Chondrocyte (in vitro differentiated cells): ENCODE results near the gene RLIM. TPM values are rescaled to one million over a fixed set of nuclear protein-coding genes. Genes with fewer than 3 reads are reported as not detected.

Source experiments
- DNase-seq: peaks from one replicate; pipeline ENCODE4 v3.0.0; 2021; ENCODE audit warnings: mixed read lengths, low spot score
- H3K27ac Mint-ChIP-seq: one replicate; pipeline ENCODE4 v1.8.0; 2021; ENCODE audit warnings: mild to moderate bottlenecking, moderate library complexity, mixed read lengths; ENCODE audit not compliant: unreplicated experiment
- H3K27me3 Mint-ChIP-seq: 2 replicates; pipeline ENCODE4 v1.8.0; 2021; ENCODE audit warnings: low read depth, mixed read lengths
- H3K36me3 Mint-ChIP-seq: 2 replicates; pipeline ENCODE4 v1.8.0; 2021; ENCODE audit warnings: low read depth, mixed read lengths
- H3K4me1 Mint-ChIP-seq: 2 replicates; pipeline ENCODE4 v1.8.0; 2021; ENCODE audit warnings: low read depth, mild to moderate bottlenecking, mixed read lengths
- H3K4me3 Mint-ChIP-seq: one replicate; pipeline ENCODE4 v1.8.0; 2021; ENCODE audit warnings: mild to moderate bottlenecking, moderate library complexity, mixed read lengths; ENCODE audit not compliant: unreplicated experiment
- H3K9me3 Mint-ChIP-seq: 2 replicates; pipeline ENCODE4 v1.8.0; 2021; ENCODE audit warnings: low read depth, mixed read lengths
- total RNA-seq: library from RNA; stranded (reverse); gene quantifications from 3 replicates; pipeline ENCODE4 v1.2.1, GENCODE V29; 2021
- TF ChIP-seq, protein P1 (sequence below): fragments of 200-600 bp; sonication (generic); IDR thresholded peaks from 2 replicates; pipeline ENCODE4 v1.5.0; 2021; ENCODE audit warnings: antibody characterized with exemption, mild to moderate bottlenecking, moderate library complexity

RLIM gene
- total RNA-seq, 1 donor from 2014 or later: 42.9 TPM

DNA sequence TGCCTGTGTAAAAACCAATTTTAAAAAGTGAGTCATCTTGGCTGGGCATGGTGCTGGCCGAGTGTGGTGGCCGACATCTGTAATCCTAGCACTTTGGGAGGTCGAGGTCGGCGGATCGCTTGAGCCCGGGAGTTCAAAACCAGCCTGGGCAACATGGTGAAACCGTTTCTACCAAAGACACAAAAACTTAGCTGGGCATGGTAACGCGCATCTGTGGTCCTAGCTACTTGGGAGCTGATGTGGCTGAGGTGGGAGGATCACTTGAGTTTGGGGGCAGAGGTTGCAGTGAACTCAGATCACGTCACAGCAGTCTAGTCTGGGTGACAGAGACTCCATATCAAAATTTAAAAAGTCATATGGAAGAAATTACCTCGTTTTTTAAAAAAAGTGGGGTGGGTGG lies 7.6 kb downstream of the RLIM start:
- TF ChIP-seq, protein P1, sequence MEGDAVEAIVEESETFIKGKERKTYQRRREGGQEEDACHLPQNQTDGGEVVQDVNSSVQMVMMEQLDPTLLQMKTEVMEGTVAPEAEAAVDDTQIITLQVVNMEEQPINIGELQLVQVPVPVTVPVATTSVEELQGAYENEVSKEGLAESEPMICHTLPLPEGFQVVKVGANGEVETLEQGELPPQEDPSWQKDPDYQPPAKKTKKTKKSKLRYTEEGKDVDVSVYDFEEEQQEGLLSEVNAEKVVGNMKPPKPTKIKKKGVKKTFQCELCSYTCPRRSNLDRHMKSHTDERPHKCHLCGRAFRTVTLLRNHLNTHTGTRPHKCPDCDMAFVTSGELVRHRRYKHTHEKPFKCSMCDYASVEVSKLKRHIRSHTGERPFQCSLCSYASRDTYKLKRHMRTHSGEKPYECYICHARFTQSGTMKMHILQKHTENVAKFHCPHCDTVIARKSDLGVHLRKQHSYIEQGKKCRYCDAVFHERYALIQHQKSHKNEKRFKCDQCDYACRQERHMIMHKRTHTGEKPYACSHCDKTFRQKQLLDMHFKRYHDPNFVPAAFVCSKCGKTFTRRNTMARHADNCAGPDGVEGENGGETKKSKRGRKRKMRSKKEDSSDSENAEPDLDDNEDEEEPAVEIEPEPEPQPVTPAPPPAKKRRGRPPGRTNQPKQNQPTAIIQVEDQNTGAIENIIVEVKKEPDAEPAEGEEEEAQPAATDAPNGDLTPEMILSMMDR: no peak
- Mint-ChIP-seq H3K36me3 (peaks cover 2% of the 10 kb centered on the region), H3K4me3 (no peak overlapping the region), H3K27ac (no peak overlapping the region), H3K9me3 (peaks cover 4% of the 10 kb centered on the region), H3K27me3 (no peaks in the 10 kb centered on the region), H3K4me1 (peaks cover 25% of the 10 kb centered on the region)
- DNase-seq: no peak

DNA sequence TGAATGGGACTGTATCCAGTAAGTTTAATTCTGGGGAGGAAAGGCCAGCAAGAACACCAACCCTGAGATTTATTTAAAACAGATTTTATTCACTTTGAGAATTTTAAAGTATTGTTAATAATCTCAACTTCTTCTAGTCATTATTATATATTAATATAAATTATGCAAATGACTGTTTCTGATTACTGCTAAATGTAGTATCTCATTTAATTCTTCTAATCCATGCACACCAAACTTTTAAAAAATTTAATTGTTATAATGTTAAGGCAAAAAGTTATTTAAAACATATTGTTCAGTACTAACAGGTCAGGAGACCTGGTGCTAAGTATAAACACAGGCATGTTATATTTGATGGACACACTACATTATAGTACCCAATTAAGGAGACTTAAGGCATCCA lies 8.1 kb downstream of the RLIM start:
- H3K4me3 Mint-ChIP-seq: no peak overlapping the region
- H3K4me1 Mint-ChIP-seq: peaks cover 21% of the 10 kb centered on the region
- H3K27me3 Mint-ChIP-seq: no peaks in the 10 kb centered on the region
- DNase-seq: no peak
- peaks cover 2% of the 10 kb centered on the region for H3K36me3 Mint-ChIP-seq
- no peak overlapping the region for H3K27ac Mint-ChIP-seq
- peaks cover 4% of the 10 kb centered on the region for H3K9me3 Mint-ChIP-seq
- TF ChIP-seq, protein P1: no peak

DNA sequence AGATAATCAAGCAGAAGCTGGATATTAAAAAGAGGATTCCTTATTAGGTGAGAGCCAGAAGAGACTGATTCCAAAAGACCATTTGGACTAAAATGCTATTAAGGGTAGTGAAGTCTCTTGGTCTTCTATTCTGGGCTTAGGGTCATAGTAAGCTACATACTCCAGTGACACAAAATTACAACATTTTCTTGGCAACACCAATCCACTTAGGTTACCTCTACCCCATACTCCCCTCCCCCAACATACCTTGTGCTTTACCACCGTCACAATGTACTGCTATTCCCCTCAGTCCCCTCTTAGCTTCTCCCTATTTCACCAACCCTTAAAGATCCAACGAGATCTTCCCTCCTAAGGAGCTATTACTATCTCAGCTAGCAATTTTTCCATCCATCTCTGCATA lies 11.4 kb downstream of the RLIM start:
- TF ChIP-seq, protein P1: no peak
- peak overlapping the region; percentile 76 for H3K27ac Mint-ChIP-seq
- H3K27me3 Mint-ChIP-seq: no peaks in the 10 kb centered on the region
- H3K9me3 Mint-ChIP-seq: peaks cover 4% of the 10 kb centered on the region
- H3K36me3 Mint-ChIP-seq: peaks cover 2% of the 10 kb centered on the region
- no peak overlapping the region for H3K4me3 Mint-ChIP-seq
- peaks cover 37% of the 10 kb centered on the region for H3K4me1 Mint-ChIP-seq
- no peak for DNase-seq

DNA sequence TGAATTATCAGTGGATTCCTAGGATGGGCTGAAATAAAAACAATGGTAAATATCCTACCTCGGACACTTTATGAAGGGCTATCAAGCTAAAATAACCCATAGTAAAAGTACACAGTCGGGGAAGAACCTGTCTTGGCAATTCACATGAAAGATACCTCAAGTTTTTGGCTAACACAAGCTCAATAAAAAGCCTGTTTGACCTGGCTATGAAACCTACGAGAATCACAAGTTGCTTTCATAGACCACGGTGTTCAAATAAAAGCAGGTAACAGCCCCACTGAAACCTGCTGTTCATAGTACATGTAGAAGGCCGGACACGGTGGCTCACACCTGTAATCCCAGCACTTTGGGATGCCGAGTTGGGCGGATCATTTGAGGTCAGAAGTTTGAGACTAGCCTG lies 12.3 kb downstream of the RLIM start:
- H3K4me1 Mint-ChIP-seq: peaks cover 37% of the 10 kb centered on the region
- DNase-seq: no peak
- H3K36me3 Mint-ChIP-seq: peaks cover 2% of the 10 kb centered on the region
- H3K27me3 Mint-ChIP-seq: no peaks in the 10 kb centered on the region
- peaks cover 4% of the 10 kb centered on the region for H3K9me3 Mint-ChIP-seq
- H3K4me3 Mint-ChIP-seq: no peak overlapping the region
- no peak overlapping the region for H3K27ac Mint-ChIP-seq
- TF ChIP-seq, protein P1: no peak

DNA sequence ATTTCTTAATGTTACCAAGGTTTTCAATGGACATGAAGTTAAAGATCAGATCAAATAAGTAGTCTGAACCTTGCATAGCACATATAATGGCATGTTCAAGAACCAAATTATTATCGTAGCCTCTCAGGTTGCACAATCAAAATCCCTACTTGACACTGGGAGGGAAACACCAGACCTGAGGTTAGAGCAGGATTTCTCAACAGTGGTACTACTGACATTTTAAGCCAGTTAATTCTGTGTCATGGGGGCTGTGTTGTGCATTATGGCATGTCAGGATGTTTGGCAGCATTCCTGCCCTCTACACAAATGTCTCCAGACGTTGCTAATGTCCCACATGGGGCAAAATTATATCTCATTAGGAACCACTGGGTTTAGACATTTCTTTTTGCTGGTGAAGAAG lies 20.8 kb downstream of the RLIM start:
- Mint-ChIP-seq H3K4me3 (no peak overlapping the region), H3K4me1 (no peaks in the 10 kb centered on the region), H3K9me3 (no peaks in the 10 kb centered on the region), H3K27me3 (no peaks in the 10 kb centered on the region), H3K27ac (no peak overlapping the region), H3K36me3 (peaks cover 18% of the 10 kb centered on the region)
- TF ChIP-seq, protein P1: no peak
- no peak for DNase-seq
